KMS-11 (cell line): ENCODE data around the gene ONECUT3.

Experiments used
- H2AFZ ChIP-seq: fragments of 200-600 bp; sonication (generic); 2 replicates; pipeline ENCODE4 v1.6.1; 2016; ENCODE audit warnings: antibody characterized with exemption, mixed run types, low read depth
- H3K27ac ChIP-seq: fragments of 200-600 bp; sonication (generic); 2 replicates; pipeline ENCODE4 v1.6.1; 2016; ENCODE audit warnings: mild to moderate bottlenecking, mixed run types
- H3K27me3 ChIP-seq: fragments of 200-600 bp; sonication (generic); 2 replicates; pipeline ENCODE4 v1.6.1; 2017; ENCODE audit warnings: mild to moderate bottlenecking, low read depth, mixed run types, moderate library complexity; ENCODE audit not compliant: insufficient read depth
- H3K36me3 ChIP-seq: fragments of 200-600 bp; sonication (generic); 2 replicates; pipeline ENCODE4 v1.6.1; 2017; ENCODE audit warnings: mild to moderate bottlenecking, mixed run types; ENCODE audit not compliant: insufficient read depth
- H3K4me1 ChIP-seq: fragments of 200-600 bp; sonication (generic); 2 replicates; pipeline ENCODE4 v1.6.1; 2016; ENCODE audit warnings: mild to moderate bottlenecking, low read depth, mixed run types; ENCODE audit not compliant: poor library complexity, severe bottlenecking
- H3K4me2 ChIP-seq: fragments of 200-600 bp; sonication (generic); 2 replicates; pipeline ENCODE4 v1.7.0; 2016; ENCODE audit warnings: mild to moderate bottlenecking, mixed run types
- H3K4me3 ChIP-seq: fragments of 200-600 bp; sonication (generic); IDR thresholded peaks from 2 replicates; pipeline ENCODE4 v1.6.1; 2017; ENCODE audit warnings: low read depth, low read length, mixed read lengths; ENCODE audit not compliant: insufficient read depth
- H3K79me2 ChIP-seq: fragments of 200-600 bp; sonication (generic); 2 replicates; pipeline ENCODE4 v1.6.1; 2016; ENCODE audit warnings: low read depth, mixed run types; ENCODE audit not compliant: insufficient read depth
- H3K9ac ChIP-seq: fragments of 200-600 bp; sonication (generic); 2 replicates; pipeline ENCODE4 v1.6.1; 2016; ENCODE audit warnings: mild to moderate bottlenecking, mixed run types
- H4K20me1 ChIP-seq: fragments of 200-600 bp; sonication (generic); 2 replicates; pipeline ENCODE4 v1.6.1; 2016; ENCODE audit warnings: mild to moderate bottlenecking, mixed run types; ENCODE audit not compliant: insufficient read depth
- TF ChIP-seq, protein P1 (sequence below): fragments of 200-600 bp; sonication (generic); conservative IDR thresholded peaks from 2 replicates; pipeline ENCODE4 v1.6.1; 2017; ENCODE audit warnings: low read depth, mild to moderate bottlenecking, antibody characterized with exemption, low read length, moderate library complexity, mixed read lengths

ONECUT3 gene

DNA sequence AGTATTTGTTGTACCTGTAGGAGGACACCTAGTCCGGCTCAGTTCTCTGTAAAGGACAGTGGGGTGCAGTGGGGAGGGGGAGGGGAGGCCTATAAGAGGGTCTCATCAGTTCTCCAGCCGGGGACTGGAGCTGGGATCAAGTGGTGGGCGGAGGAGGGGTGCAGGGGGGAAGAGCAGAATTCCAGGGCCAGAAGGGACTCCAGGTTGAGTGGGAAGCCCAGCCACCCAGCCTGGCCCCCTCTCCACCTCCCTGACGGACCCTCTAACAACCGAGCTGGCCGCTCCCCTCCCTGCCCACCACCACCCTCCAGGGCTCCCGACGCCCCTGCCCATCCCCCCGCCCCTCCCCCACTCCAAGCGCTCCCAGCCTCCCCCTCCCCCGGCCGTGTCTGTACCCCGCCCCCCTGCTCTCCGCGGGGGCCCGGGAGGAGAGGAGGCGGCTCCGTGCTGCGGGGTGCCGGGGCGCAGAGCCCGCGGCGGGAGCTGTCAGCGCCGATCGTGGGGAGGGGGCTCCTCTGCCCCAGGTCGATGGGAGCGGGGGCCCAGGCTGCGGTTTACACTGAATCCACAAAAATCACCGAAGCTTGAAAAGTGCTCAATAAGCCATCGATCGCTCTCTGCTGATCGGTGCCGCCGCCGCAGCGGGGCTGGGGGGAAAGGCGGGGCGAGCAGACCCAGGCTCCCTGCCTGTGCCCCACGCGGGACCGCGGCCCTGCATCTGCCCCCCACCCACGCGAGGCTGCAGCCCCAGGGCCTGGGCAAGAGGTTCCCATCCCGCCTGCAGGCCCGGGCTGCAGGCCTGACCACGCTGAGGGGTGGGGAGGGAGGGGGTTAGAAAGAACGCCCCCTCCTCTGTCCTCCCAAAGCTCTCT lies 34.6 kb upstream of the ONECUT3 start:
- H3K79me2 ChIP-seq: no peaks in the 10 kb centered on the region
- no peaks in the 10 kb centered on the region for H4K20me1 ChIP-seq
- no peak overlapping the region for H3K4me3 ChIP-seq
- no peaks in the 10 kb centered on the region for H3K4me1 ChIP-seq
- H3K27me3 ChIP-seq: peaks cover 75% of the 10 kb centered on the region
- TF ChIP-seq, protein P1, sequence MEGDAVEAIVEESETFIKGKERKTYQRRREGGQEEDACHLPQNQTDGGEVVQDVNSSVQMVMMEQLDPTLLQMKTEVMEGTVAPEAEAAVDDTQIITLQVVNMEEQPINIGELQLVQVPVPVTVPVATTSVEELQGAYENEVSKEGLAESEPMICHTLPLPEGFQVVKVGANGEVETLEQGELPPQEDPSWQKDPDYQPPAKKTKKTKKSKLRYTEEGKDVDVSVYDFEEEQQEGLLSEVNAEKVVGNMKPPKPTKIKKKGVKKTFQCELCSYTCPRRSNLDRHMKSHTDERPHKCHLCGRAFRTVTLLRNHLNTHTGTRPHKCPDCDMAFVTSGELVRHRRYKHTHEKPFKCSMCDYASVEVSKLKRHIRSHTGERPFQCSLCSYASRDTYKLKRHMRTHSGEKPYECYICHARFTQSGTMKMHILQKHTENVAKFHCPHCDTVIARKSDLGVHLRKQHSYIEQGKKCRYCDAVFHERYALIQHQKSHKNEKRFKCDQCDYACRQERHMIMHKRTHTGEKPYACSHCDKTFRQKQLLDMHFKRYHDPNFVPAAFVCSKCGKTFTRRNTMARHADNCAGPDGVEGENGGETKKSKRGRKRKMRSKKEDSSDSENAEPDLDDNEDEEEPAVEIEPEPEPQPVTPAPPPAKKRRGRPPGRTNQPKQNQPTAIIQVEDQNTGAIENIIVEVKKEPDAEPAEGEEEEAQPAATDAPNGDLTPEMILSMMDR: no peak
- no peaks in the 10 kb centered on the region for H3K36me3 ChIP-seq
- H3K9ac ChIP-seq: no peak overlapping the region
- H3K4me2 ChIP-seq: no peak overlapping the region
- H3K27ac ChIP-seq: no peak overlapping the region
- no peak overlapping the region for H2AFZ ChIP-seq

- H2AFZ ChIP-seq: no peak overlapping the region
- H4K20me1 ChIP-seq: no peaks in the 10 kb centered on the region
- no peaks in the 10 kb centered on the region for H3K36me3 ChIP-seq
- TF ChIP-seq, protein P1: no peak
- H3K27me3 ChIP-seq: peaks cover 74% of the 10 kb centered on the region
- H3K4me2 ChIP-seq: no peak overlapping the region
- no peaks in the 10 kb centered on the region for H3K4me1 ChIP-seq
- no peak overlapping the region for H3K27ac ChIP-seq
- H3K4me3 ChIP-seq: no peak overlapping the region
- H3K9ac ChIP-seq: no peak overlapping the region
- H3K79me2 ChIP-seq: no peaks in the 10 kb centered on the region
Measured at GRCh38 chr19:1719519-1719918, 33.8 kb upstream of the ONECUT3 start.

- Histone ChIP-seq H3K4me2 (no peak overlapping the region), H3K36me3 (no peaks in the 10 kb centered on the region), H3K27me3 (peaks cover 74% of the 10 kb centered on the region), H2AFZ (no peak overlapping the region), H3K79me2 (no peaks in the 10 kb centered on the region), H3K4me3 (no peak overlapping the region), H3K4me1 (no peaks in the 10 kb centered on the region), H3K27ac (no peak overlapping the region), H4K20me1 (no peaks in the 10 kb centered on the region), H3K9ac (no peak overlapping the region)
- TF ChIP-seq, protein P1: no peak
Measured at GRCh38 chr19:1720237-1720636, 33.1 kb upstream of the ONECUT3 start.

DNA sequence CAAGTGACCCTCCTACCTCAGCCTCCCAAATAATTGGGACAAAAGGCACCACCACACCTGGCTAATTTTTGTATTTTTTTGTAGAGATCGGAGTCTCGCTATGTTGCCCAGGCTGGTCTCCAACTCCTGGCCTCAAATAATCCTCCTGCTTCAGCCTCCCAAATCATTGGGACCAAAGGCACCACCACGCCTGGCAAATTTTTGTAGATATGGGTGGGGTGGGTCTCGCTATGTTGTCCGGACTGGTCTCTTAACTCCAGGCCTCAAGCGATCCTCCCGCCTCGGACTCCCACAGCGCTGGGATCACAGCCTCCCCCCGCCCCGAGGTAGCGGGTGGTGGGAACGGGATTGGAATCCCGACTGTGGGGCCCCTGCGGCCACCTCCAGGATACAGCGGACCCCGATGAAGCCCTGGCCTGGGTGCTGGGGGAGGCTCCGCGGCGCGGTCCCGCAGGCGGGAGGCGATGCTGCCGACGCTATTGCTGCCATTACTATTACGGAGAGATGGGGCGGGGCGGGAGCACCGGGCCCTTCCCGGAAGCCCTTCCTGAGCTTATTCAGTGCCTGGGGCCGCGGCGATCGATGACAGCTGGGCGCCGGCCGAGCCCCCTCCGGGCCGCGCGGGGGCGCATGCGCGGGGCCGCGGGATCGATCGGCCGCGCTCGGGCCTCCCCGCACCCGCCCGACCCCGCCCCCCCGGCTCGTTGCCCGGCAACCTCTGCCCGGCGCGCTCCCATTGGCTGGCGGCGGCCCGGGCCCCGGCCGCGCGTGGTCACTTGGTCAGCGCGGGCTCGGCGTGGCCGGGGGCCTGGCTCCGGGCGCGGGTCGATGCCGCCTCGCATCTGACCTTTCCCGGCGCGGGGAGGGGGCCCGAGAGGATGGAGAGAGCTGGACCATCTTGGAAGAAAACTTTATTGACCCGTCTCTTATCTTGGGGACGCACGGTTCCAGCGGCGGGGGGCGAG lies 27.9 kb upstream of the ONECUT3 start:
- Histone ChIP-seq H3K9ac (no peak overlapping the region), H3K4me1 (no peaks in the 10 kb centered on the region), H4K20me1 (no peaks in the 10 kb centered on the region), H2AFZ (no peak overlapping the region), H3K4me3 (no peak overlapping the region), H3K79me2 (no peaks in the 10 kb centered on the region), H3K36me3 (no peaks in the 10 kb centered on the region), H3K27ac (no peak overlapping the region), H3K27me3 (peaks cover 89% of the 10 kb centered on the region), H3K4me2 (no peak overlapping the region)
- TF ChIP-seq, protein P1: no peak
